ENCODE data around the gene TMEM62.

The TMEM62 gene

DNA sequence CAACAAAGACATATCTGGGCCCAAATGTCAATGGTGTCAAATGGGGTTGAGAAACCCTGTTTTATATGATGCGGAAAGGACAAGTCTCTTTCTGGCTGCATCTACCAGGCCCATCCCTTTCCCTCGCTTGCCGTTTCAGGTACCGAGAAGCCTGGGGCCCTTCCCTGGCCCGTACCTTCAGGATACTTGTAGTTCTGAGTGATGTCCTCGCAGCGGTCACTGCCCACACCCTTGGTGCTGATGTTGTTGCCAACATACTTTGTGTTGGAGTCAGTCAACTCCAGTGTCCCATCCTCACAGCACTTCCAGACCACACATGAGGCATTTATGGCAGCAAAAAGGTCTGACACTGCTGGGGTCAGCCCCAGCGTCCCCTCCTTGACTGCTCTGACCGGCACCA, 73.6 kb downstream of the TMEM62 start:
- in situ Hi-C loops (cut with MboI; ENCODE audit: low sequenced_read_pairs) = no loop called here

DNA sequence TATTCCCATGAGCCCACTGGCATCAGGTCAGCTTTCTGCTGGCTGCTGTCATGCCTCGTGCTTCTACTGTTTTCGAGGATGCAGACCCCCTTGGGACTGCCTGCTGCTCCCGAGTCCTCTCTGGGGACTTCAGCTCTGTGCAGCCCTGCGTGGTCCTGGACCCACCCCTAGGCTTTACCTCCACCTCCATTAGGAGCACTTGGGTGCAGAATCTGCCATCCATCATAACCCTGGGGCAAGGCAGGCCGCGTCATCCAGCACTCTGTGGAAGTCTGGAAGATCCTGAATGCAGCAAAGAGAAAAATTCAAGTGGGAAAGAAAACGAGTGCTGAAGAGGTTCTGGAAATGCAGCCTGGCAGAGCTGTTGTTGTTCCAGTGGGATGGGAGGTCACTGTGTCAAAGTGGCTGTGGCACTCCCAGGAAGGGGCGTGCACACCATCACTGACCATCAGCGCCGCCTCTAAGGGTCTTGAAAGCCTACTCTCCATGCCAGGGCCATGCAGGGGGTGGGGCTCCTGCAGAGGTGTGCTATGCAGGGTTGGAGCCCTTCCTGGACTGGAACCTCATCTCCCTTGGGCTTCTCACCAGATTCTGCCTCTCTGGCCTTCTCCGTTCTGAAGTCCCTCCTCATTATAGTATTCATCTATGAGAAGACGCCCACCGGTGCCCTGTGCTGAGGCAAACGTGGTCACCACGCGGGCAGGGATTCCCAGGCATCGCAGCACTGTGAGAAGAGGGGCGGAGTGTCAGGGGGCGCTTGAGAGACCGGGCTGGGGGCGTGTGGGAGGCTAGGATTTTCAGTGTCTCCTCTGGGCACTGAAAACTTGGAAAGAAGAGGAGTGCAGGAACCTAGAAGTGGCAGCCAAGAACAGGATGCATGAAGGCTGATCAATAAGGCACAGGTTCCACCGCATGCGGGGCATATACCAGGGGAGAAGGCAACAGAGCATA, 74.9 kb downstream of the TMEM62 start:
- in situ Hi-C loops (cut with MboI; ENCODE audit: low sequenced_read_pairs) = no loop called here

DNA sequence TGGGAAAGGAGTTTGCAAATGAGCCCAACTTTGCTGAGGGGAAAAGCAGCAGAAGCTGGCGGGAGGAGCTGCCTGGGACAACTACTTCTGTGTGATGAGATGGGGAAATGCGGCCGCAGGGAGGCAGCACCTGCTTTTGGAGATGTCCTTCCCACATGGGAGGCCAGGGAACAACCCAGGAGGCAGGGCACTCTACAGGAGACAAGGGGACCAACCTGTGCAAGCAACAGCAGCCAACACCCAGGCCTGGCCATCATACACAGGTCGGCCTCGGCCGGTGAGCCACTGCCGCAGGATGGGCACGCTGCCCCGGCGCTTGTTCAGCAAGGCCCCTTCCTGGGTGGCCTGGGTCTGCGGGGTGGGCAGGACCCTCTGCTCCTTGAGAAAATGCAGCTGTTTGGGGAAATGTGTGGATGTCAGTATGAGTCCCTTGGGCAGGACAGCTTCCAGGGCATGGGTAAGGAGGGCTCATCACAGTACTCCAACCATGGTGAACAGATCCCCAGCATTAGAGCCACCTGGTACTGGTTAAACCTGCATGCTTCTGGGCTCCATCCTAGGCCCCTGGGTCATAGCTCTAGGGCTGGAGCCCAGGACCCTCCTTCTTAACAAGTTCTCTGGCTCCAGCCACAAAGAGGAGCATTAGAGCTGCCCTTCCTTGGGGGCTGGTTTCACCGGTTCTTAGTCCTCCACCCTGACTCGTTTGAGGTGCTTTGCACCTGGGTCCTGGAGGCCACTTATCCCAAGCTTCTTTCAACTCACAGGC, 75.9 kb downstream of the TMEM62 start:
- in situ Hi-C loops (cut with MboI; ENCODE audit: low sequenced_read_pairs) = no loop called here

DNA sequence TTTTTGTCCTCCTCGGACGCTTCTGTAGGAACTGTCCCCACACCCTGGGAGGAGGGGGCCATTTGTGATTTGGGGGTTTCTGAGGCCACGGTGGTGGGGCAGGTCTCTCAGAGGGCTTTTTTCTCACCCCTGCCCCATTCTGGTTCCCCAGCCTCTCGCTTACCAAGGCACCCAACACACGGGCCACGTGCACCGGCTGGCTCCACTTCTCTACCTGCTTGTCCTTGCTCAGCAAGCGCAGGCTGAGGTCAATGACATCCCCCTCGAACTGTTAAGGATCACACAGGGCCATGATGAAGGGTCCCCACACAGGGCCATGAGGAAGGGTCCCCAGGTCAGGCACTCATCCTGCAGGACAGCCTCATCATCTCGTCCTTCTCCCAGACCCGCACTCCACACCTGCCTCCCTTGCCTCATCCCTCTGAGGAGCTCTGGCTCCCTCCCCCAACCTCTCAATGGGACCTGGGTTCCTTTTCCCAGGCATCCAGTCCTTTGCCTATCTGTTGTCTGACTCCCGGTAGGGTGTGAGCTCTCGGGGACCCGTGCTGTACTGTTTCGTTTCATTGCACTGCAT, 76.9 kb downstream of the TMEM62 start:
- in situ Hi-C loops (cut with MboI; ENCODE audit: low sequenced_read_pairs) = no loop called here

DNA sequence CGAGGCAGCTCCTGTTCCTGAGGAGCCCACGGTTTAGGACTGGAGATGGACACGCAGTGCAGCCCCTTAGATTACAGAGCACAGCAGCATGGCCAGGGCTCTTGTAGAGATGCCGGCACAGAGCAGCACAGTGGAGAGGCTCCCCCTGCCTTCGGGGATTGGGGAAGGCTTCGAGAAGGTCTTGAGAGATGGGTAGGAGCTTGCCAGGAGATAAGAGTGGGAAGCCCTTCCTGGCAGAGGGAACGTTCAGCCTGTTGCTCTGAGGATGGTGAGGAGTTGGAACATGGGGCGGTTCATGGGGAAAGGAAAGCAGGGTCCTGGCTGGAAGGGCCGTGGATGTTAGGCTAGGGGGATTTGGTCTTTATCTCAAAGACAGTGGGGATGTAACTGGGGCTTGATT, 77.4 kb downstream of the TMEM62 start:
- in situ Hi-C loops (cut with MboI; ENCODE audit: low sequenced_read_pairs) = no loop called here

DNA sequence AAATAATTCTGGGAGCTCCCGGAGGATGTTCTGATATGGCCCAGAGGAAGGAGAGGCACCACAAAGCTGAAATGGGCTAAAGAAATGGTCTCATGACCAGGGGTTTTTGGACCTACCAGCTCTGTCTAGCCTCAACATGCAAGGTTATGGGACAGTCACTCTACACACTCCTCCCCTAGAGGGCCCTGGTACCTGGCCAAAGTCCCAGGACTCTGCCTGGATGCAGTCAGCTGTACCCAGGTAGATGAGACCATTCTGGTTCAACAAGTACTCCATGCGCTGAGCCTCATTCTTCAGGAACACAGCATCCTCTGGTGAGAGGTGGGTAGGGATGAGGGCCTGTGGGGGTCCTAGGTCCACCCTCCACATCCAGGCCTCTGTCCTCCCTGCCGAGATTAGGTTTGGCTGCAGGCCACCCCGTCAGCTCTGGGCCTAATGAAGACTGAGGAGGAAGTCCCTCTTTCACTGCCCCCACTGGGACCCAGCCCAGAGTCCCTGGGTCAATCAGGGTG, 77.9 kb downstream of the TMEM62 start:
- in situ Hi-C loops (cut with MboI; ENCODE audit: low sequenced_read_pairs) = no loop called here

DNA sequence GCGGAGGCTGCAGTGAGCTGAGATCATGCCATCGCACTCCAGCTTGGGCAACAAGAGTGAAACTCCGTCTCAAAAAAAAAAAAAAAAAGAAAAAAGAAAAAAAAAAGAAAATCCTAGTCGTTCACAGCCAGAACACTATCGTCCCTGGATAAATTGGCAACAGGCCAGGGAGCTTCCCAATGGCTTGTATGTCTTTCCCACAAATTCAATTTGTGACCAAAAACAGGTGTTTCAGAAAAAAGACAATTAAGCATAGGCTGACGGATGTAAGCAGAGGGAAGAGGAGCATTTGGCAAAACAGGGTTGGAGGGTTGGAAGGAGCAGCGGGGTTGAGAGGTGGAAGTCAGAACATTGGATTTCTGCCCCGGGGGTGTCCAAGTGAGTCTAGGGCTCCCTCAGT, 78.9 kb downstream of the TMEM62 start:
- in situ Hi-C loops (cut with MboI; ENCODE audit: low sequenced_read_pairs) = no loop called here

DNA sequence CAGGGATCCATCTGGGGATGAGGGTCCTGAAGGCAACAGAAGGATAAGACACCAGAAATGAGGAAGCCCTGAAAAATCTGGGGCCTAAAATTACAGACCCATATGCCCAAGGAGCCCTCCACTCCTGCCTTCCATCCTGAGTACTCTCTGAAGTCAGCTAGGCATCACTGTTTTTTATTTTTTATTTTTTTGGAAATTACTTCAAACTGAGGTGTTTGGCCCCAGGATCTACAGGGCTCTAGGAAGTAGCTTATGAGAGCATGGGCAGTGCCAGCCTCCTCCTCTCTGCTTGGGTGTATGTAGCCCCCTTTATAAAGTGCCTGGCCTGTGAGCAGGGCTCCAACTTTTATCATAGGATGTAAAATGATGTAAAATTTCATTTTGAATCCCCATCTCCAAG, 79.6 kb downstream of the TMEM62 start:
- in situ Hi-C loops (cut with MboI; ENCODE audit: low sequenced_read_pairs) = no loop called here

DNA sequence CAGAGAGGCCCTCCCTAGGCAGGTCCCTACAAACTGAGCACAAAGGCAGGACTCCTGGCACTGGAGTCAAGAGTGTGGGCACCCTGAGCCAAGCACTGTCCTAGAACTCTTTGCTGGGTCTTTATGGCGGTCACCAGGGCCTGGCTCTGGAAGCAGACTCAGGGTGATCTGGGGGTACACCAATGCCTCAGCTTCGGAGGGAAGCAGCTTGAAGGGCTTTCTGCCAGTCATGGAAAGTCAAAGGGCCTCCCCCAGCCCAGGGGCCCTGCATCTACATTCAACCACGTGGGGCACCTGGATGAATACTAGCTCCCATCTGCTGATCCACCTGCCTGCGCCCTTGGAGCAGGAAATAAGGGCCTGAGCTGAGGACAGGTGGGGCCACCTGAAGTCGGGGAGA, 80.1 kb downstream of the TMEM62 start:
- in situ Hi-C loops (cut with MboI; ENCODE audit: low sequenced_read_pairs) = no loop called here

DNA sequence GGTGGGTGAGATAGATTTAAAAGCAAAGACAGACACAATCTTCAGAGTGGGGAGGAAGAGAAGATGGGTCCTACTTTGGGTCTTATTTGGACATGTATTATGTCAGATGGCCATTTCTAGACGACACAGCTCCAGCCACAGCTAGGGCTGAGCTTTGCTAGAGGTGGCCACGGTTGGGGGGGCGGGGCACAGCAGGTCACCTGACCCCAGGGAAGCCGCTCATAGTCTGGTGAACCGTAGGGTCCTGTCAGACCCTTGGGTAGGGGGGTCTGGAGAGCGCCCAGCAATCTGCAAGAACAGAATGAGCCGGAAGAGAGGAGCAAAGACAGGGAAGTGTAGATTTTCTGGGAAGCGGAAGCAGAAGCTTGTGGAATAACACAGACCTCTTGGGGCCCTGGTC, 80.8 kb downstream of the TMEM62 start:
- in situ Hi-C loops (cut with MboI; ENCODE audit: low sequenced_read_pairs) = no loop called here

DNA sequence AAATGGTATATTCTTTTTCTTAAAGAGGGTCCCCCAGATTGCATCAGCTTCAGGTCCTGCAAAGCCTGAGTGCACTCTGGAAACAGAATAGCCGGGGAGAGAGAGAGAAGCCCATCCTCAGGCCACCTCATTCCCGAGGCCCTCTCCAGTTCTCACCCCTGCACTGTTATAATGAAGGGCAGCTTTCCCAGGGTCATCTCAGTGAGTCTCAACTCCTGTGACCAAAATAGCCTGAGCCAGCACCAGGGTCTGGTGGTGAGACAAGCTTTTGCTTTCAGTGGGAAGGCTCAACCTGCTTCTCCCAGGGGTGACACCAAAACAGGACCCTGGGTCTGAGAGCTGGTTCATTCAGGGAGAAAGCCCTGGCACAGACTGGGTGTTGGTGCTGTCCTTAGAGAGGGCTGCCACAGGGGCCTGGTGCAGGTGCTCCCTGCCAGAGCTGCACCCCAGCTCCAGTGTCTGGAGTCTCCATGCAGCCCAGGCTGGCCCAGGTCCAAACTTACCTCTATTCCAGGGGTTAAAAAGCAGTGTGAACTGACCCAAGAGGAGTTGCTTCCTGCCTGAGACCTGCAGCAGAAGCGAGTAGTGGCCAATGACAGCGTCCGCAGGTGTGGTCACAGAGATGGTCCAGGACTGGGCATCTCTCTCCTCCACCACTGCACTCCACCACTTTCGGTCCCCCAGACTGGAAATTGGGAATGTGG, 81.4 kb downstream of the TMEM62 start:
- in situ Hi-C loops (cut with MboI; ENCODE audit: low sequenced_read_pairs) = no loop called here

DNA sequence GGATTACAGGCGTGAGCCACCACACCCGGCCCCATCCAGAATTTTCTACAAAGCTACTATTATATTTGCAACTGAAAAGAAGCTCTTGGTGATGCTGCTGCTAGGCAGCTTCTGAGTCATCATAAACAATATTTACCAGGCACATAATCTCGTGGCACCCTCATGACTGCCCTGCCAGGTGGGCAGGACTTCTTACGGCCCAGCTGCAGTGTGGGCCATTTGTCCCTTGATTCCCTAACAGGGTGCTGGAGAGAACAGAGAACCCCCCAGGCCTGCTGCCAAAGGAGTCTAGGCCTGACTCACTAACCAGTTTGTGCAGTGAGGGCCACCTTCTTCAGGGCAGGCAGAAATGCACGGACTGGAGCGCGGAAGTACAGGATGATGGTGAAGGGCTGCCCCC, 82.6 kb downstream of the TMEM62 start:
- in situ Hi-C loops (cut with MboI; ENCODE audit: low sequenced_read_pairs) = no loop called here

DNA sequence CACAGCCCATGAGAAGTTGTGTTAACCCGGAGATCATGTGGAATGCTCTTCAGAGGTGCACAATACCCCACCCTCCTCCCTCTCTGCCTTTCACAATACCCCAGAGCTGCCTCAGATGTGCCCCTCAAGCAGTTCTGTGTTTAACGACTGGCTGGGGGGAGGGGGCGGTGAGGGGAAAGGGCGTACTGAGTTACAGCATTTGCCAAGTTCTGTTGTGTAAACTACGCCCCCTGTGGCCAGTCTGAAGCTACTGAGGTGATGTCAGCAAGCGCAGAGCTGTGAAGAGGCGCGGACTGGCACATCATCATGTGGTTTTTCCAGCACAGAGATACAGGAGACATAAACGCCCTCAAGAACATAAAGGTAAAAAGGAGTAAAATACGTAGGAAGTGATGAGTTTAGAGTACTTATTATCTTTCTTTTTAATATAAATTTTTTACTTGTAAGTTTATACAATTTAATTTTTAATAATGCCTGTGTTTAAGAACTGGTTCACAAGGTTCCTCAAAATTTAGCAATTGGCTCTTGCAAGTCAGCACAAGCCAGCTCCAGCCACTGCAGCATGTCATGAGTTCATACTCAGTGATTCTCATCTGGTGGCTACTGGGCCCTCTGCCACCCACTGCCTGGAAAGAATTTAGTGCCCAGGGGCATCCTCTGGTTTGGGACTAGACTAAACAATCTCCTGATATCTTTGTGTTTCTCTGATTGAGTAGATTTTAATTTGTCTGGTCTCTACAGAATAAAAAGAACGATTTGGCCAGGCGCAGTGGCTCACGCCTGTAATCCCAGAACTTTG, 85.7 kb downstream of the TMEM62 start:
- in situ Hi-C loops (cut with MboI; ENCODE audit: low sequenced_read_pairs) = no loop called here

DNA sequence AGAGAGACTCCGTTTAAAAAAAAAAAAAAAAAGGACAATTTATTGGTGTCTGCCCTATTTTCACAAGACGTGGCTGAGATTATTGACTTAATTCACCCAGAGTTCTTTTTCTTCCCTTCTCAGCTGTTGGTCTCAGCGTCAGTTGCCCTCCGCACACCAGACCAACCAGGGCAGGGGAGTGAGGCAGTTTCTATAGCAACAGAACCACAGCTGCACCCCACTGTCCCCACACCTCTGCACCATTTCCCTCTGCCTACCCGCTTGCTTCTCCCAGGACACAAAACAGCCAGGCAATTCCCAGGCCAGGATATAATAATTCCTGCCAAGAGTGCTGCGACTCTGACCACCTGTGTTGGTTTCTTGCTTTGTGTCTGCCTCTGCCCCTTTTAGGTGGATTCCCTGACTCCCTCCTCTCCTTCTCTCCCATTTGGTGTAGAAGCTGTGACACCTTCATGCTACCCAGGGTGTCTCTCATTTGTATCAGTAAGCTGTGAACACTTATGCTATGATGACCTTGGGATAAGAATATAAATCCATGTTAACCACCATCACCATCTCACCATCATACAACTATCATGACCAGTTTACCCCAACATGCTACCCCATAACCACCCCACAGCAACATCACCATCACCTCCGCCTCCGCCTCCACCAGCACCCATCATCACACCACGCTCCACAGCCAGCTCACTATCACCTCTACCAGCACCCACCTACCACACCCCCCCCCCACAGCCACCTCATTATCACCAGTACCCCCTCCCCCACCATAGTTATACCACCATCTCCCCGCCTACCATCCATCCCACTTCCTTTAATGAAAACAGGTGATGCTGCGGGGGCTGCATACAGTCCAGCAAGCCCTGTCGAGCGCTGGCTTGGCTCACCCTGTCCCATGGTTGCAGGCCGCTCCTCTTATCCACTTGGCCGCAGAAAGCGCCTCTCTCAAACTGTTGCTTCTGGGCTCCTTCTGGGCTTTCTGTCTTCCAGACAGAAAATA, 86.8 kb downstream of the TMEM62 start:
- in situ Hi-C loops (cut with MboI; ENCODE audit: low sequenced_read_pairs) = no loop called here

DNA sequence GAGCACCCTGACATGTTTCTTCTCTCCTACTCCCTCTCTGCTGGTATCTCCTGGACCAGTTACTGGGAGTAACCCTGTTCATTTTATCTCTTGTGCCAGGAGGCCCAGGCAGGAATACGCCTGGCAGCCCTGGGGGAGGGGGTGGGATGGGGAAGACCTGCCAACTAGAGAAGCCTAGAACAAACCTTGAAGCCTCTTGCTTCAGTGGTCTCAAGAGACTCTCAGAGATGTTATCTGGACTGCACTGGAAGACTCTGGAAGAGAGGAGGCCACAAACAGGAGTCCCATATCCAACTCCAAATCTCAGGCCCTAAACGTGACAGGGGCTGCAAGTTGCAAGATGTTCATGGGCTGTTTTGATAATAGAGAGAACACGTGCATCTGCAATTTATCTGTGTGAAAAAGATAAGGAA, 87.6 kb downstream of the TMEM62 start, which contains the start of gene EPB42:
EPB42 (minus strand) TSS at position 28 of the 413 bp plus-strand sequence. CDS start 193 bp downstream, outside the sequence.
- in situ Hi-C loops (cut with MboI; ENCODE audit: low sequenced_read_pairs) = no loop called here

DNA sequence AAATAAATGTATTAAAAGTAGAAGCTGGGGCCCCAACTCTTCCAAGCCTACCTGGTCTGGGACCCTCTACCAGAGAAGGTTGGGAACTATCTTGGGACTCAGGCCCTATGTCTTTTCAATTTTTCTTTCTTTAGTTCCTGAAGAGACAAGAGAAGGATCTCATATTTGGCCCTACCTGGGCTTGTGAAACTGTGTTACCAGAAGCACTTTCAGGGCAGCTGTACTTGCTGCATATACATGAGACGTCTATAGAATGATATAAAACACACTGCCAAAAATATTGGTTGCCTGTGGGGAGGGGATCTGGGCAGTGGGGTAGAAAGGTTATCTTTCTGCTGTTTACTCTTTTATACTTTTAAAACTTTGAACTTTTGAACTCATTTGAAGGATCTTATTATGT, 88.0 kb downstream of the TMEM62 start:
- in situ Hi-C loops (cut with MboI; ENCODE audit: low sequenced_read_pairs) = no loop called here

DNA sequence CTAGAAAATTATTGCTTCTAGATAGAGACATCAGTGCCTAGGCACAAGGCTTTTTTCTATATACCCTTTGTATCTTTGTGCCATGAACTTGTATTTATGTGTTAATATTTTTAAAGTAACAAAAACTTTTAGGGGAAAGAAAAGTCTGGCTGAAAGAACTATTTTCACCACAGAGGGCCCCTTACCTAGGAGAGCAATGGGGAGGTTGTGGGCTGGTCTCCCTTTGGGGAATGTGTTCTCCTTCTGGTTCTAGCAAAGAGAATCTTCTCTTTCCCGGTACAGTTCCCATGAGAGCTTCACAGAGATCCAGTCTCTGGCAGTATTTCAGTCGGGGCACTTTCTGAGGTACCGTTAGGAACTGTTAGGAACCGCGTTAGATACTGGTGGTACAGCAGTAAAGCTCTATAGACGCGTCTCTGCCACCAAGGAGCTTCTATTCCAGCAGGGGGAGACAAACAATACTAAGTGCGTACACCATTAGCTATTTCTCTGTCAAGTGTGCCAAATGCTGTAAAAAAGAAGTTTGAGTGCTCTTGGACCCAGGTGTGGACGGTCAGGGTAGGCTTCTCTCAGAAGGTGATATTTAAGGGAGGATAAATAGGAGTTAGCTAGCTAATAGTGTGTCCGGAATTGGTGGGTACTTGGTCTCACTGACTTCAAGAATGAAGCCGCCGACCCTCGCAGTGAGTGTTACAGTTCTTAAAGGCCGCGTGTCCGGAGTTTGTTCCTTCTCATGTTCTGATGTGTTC, 92.0 kb downstream of the TMEM62 start:
- in situ Hi-C loops (cut with MboI; ENCODE audit: low sequenced_read_pairs) = loop anchor here (5.0 kb wide), 1 partner anchor 42 kb away; the partner anchor contains the start of gene TGM5

DNA sequence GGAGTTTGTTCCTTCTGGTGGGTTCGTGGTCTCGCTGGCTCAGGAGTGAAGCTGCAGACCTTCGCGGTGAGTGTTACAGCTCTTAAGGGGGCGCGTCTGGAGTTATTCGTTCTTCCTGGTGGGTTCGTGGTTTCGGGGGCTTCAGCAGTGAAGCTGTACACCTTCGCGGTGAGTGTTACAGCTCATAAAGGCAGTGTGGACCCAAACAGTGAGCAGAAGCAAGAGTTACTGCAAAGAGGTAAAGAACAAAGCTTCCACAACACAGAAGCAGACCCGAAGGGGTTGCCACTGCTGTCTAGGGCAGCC, 92.5 kb downstream of the TMEM62 start:
- in situ Hi-C loops (cut with MboI; ENCODE audit: low sequenced_read_pairs) = loop anchor here (5.0 kb wide), 1 partner anchor 41 kb away; the partner anchor contains the start of gene TGM5

All from HL-60/S4 (cell line).